Breast epithelium (tissue), 4 donors: ENCODE results near the gene DNM1L. TPM values are rescaled to one million over a fixed set of nuclear protein-coding genes. Genes with fewer than 3 reads are reported as not detected.
"Not testable (repeated sequence)": the region's sequence is repeated elsewhere in the genome, so short reads cannot be mapped to it uniquely, and the experiment has no call there.

Experiments
- DNase-seq, 2 donors: peaks; one replicate each; pipeline ENCODE4 v3.0.0-alpha.2; 2019; ENCODE audit warnings: low spot score in 2 of 2
- H3K27ac ChIP-seq, 2 donors: fragments of 200-600 bp; sonication (generic) in 1 of 2; one replicate each; pipeline ENCODE4 v1.5.1; 2016 to 2019; ENCODE audit warnings: mild to moderate bottlenecking in 1 of 2
- H3K27me3 ChIP-seq, 2 donors: fragments of 200-600 bp; sonication (generic) in 1 of 2; one replicate each; pipeline versions ENCODE4 v1.5.1 to v1.6.0; 2017 to 2019; ENCODE audit warnings: control low read depth in 1 of 2, mild to moderate bottlenecking in 1 of 2
- H3K36me3 ChIP-seq: fragments of 200-600 bp; one replicate; pipeline ENCODE4 v1.5.1; 2019
- H3K4me1 ChIP-seq, 2 donors: fragments of 200-600 bp; sonication (generic); one replicate each; pipeline ENCODE4 v1.5.1; 2016 to 2019; ENCODE audit warnings: control low read depth in 1 of 2
- H3K4me3 ChIP-seq, 3 donors: fragments of 200-600 bp; sonication (generic); 1 replicate in 2 of 3; 2 replicates in 1 of 3; pipeline ENCODE4 v1.5.1; 2016 to 2019; ENCODE audit warnings: mild to moderate bottlenecking in 3 of 3, moderate library complexity in 2 of 3
- H3K9me3 ChIP-seq, 2 donors: fragments of 200-600 bp; sonication (generic) in 1 of 2; one replicate each; pipeline ENCODE4 v1.5.1; 2016 to 2019; ENCODE audit warnings: control low read depth in 1 of 2
- POLR2A ChIP-seq: fragments of 450-650 bp; IDR thresholded peaks from one replicate; pipeline ENCODE4 v1.6.1; 2016; ENCODE audit warnings: antibody characterized with exemption, mild to moderate bottlenecking, moderate library complexity
- POLR2AphosphoS5 ChIP-seq, 3 donors: sonication (generic); formaldehyde crosslinking; IDR thresholded peaks; one replicate each; pipeline ENCODE4 v1.6.1; 2017; ENCODE audit warnings: antibody characterized with exemption in 3 of 3
- intact Hi-C: fragments of 100-400 bp; cut with DNase I; formaldehyde crosslinking; loops from one replicate; pipeline ENCODE4 v1.15.1; 2023; ENCODE audit warnings: low total_unique reads
- total RNA-seq, 3 donors: library from RNA; depleted of rRNA; stranded (reverse); fragments of >200 nt; gene quantifications; one replicate each; pipeline ENCODE4 v1.1.0, GENCODE V29; 2016
- TF ChIP-seq, protein P1 (sequence below), 3 donors: fragments of 450-650 bp; IDR thresholded peaks; one replicate each; pipeline ENCODE4 v1.5.1; 2016 to 2017; ENCODE audit warnings: antibody characterized with exemption in 3 of 3, mild to moderate bottlenecking in 3 of 3, moderate library complexity in 3 of 3

The DNM1L gene
- total RNA-seq, 3 donors from 2014 or later: 46.1 to 84.0 (median 70.8) TPM

DNA sequence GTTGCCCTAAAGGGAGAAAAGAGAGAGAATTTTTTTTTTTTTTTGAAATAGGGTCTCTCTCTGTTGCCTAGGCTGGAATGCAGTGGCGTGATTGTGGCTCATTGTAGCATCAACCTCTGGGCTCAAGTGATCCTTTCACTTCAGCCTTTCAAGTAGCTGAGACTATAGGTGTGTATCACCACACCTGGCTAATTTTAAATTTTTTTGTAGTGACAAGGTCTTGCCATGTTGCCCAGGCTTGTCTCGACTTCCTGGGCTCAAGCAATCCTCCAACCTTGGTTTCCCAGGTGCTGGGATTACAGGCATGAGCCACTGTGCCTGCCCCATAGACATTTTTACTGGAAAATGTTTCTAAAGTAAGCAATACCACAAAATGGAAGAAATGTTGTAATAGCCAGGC lies 39.8 kb downstream of the DNM1L start:
- Histone ChIP-seq H3K9me3 (no peaks in the 10 kb centered on the region), H3K36me3 (no peaks in the 10 kb centered on the region), H3K27me3 (no peaks in the 10 kb centered on the region), H3K4me3 (no peak overlapping the region), H3K4me1 (no peaks in the 10 kb centered on the region), H3K27ac (no peak overlapping the region)
- TF ChIP-seq, protein P1, sequence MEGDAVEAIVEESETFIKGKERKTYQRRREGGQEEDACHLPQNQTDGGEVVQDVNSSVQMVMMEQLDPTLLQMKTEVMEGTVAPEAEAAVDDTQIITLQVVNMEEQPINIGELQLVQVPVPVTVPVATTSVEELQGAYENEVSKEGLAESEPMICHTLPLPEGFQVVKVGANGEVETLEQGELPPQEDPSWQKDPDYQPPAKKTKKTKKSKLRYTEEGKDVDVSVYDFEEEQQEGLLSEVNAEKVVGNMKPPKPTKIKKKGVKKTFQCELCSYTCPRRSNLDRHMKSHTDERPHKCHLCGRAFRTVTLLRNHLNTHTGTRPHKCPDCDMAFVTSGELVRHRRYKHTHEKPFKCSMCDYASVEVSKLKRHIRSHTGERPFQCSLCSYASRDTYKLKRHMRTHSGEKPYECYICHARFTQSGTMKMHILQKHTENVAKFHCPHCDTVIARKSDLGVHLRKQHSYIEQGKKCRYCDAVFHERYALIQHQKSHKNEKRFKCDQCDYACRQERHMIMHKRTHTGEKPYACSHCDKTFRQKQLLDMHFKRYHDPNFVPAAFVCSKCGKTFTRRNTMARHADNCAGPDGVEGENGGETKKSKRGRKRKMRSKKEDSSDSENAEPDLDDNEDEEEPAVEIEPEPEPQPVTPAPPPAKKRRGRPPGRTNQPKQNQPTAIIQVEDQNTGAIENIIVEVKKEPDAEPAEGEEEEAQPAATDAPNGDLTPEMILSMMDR (IDR thresholded peaks at IDR 0.05): no peak
- TF ChIP-seq POLR2AphosphoS5 (IDR thresholded peaks at IDR 0.05) (no peak), POLR2A (no peak)
- intact Hi-C loops: no loop called here
- DNase-seq: no peak

DNA sequence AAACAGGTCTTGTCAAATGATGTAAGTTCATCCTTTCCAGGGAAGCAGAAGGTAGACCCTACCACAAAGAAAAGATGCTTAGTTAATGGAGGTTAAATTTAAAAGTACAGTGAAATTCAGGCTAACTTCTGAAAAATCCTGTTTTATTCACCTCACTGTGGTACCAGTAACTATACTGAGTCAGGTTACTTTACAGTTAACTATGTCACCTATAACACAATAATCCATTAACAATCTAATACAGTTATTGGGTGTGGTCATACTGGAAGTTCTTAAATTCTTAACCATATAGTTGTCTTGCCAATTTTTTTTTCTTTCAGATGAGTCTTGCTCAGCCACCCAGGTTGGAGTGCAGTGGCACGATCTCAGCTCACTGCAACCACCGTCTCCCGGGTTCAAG lies 46.2 kb downstream of the DNM1L start:
- intact Hi-C loops, H3K36me3 ChIP-seq, H3K9me3 ChIP-seq, H3K4me1 ChIP-seq, H3K4me3 ChIP-seq, H3K27me3 ChIP-seq, DNase-seq, H3K27ac ChIP-seq: not testable (repeated sequence)

DNA sequence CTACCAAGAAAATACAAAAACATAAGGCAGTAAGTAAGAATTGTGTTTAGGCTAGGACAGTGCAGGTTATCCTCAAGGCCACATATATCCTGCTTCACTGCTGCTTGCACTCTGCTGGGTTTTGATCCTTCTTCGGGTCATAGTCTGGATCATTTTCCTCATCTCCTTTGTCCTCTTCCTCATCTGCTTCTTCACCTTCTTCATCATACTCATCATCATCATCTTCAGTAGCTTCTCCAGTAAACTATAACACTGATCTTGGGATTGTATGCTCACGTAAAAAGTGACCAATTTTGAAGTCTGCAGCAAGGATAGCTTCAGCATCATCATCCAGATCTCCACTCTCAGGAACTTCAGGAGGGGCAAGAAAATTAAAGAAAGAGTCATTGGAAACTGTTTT lies 47.2 kb downstream of the DNM1L start:
- DNase-seq: no peak
- Histone ChIP-seq H3K4me1 (no peaks in the 10 kb centered on the region), H3K36me3 (no peaks in the 10 kb centered on the region), H3K27me3 (no peaks in the 10 kb centered on the region), H3K9me3 (no peaks in the 10 kb centered on the region), H3K4me3 (no peak overlapping the region), H3K27ac (no peak overlapping the region)
- intact Hi-C loops: no loop called here
- TF ChIP-seq, protein P1 (IDR thresholded peaks at IDR 0.05): no peak
- no peak for TF ChIP-seq POLR2A
- TF ChIP-seq POLR2AphosphoS5 (IDR thresholded peaks at IDR 0.05): no peak

DNA sequence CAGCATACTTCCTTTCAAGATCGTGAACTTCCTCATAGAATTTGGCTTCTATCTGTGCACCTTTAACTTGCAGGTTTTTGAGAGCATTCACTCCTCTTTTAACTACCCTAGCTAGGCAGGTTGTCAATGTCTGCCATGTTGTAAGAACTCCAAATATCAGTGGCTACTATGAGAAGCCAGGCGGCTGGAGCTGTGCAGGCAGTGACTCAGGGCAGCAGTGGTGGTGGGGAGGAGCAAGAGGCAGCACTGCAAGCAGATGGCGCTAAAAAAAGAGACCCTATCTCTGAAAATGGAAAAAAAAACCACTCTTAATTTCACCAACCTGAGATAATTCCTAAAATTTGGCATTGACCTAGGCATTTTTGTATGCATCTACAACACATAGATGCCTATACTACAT lies 48.1 kb downstream of the DNM1L start:
- Histone ChIP-seq H3K27me3 (no peaks in the 10 kb centered on the region), H3K4me1 (no peaks in the 10 kb centered on the region), H3K27ac (no peak overlapping the region), H3K36me3 (no peaks in the 10 kb centered on the region), H3K9me3 (no peaks in the 10 kb centered on the region), H3K4me3 (no peak overlapping the region)
- intact Hi-C loops: no loop called here
- DNase-seq: no peak
- TF ChIP-seq POLR2A: no peak
- no peak for TF ChIP-seq POLR2AphosphoS5 (IDR thresholded peaks at IDR 0.05)
- TF ChIP-seq, protein P1 (IDR thresholded peaks at IDR 0.05): no peak

DNA sequence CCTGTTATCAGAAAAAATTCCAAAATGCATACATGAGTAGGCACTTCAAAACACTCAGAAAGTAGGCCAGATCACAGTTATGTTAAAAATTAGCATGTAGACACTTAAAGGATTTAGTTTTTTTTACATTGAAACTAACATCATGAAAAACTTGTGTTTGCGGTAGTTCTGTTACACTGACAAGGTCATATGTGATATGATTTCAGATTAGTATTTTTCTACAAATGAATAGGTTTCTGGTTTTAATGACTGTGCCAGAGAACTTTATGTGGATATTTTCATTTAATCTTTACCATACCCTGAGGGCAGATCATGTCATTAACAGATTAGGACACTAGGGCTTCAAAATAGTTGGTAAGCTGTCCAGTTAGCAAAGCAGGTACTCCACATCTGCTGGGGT lies 55.9 kb downstream of the DNM1L start:
- intact Hi-C loops: no loop called here
- TF ChIP-seq POLR2A: no peak
- no peak for TF ChIP-seq POLR2AphosphoS5 (IDR thresholded peaks at IDR 0.05)
- TF ChIP-seq, protein P1 (IDR thresholded peaks at IDR 0.05): no peak

GRCh38 chr12:32736445-32736844 lies 57.3 kb downstream of the DNM1L start:
- TF ChIP-seq, protein P1 (IDR thresholded peaks at IDR 0.05): no peak
- TF ChIP-seq POLR2AphosphoS5 (IDR thresholded peaks at IDR 0.05) (no peak), POLR2A (no peak)
- Histone ChIP-seq H3K36me3 (peaks cover 3% of the 10 kb centered on the region), H3K4me1 (no peaks in the 10 kb centered on the region), H3K27ac (no peak overlapping the region), H3K4me3 (no peak overlapping the region), H3K9me3 (no peaks in the 10 kb centered on the region), H3K27me3 (no peaks in the 10 kb centered on the region)
- intact Hi-C loops: no loop called here
- DNase-seq: no peak

More for the DNA sequence above, 55.9 kb downstream of the DNM1L start:
- no peak overlapping the region for H3K27ac ChIP-seq
- no peak for DNase-seq
- no peaks in the 10 kb centered on the region for H3K4me1 ChIP-seq
- peaks cover 3% of the 10 kb centered on the region for H3K36me3 ChIP-seq
- H3K27me3 ChIP-seq: no peaks in the 10 kb centered on the region
- H3K9me3 ChIP-seq: no peaks in the 10 kb centered on the region
- no peak overlapping the region for H3K4me3 ChIP-seq
